ENCODE data around the gene SYCP2L. TPM values are rescaled to one million over a fixed set of nuclear protein-coding genes. Genes with fewer than 3 reads are reported as not detected.
A peak's percentile ranks its signal among the peaks of the same experiment; 100 is the strongest.

The SYCP2L gene
- total and polyA plus RNA-seq, 2 of the 4 experiments (the other 2 are of a cell fraction): 0.05 TPM; not detected in 1

GRCh38 chr6:11006061-11006460 lies 119.2 kb downstream of the SYCP2L start:
- peak overlapping the region; percentile 65 for H2BK120ac ChIP-seq (ENCODE audit: low read depth, low read length)
- H4K5ac ChIP-seq (ENCODE audit: low read depth, low read length): no peak overlapping the region
- H3K27ac ChIP-seq (ENCODE audit: insufficient read depth, low read length): peak overlapping the region; percentile 12; the same call in 1 of the 2 replicates
- peaks cover 21% of the 10 kb centered on the region for H3K4me1 ChIP-seq (ENCODE audit: control insufficient read depth, insufficient read depth, low read length)
- H3K79me1 ChIP-seq (ENCODE audit: low read depth in 1 of 2, low read length in 2 of 2): no peaks in the 10 kb centered on the region
- H3K9me1 ChIP-seq (ENCODE audit: insufficient read depth, low read length): peaks cover 13% of the 10 kb centered on the region
- no peak overlapping the region for H2AK9ac ChIP-seq (replicated peaks; ENCODE audit: low read depth, low read length, poor library complexity)
- H3K9me3 ChIP-seq (ENCODE audit: control insufficient read depth, insufficient read depth, low read length): no peaks in the 10 kb centered on the region
- dilution Hi-C loops (cut with HindIII; ENCODE audit: low sequenced_read_pairs, unreplicated experiment): no loop called here
- TF ChIP-seq USF2 (IDR thresholded peaks at IDR 0.05; ENCODE audit: low read depth, low read length) (no peak), CTCF (conservative IDR thresholded peaks at IDR 0.05; ENCODE audit: low read depth, low read length) (no peak), SMC3 (IDR thresholded peaks at IDR 0.05; ENCODE audit: low read depth, low read length) (no peak), ELK1 (IDR thresholded peaks at IDR 0.05; ENCODE audit: borderline replicate concordance, low read depth, low read length) (no peak), MXI1 (IDR thresholded peaks at IDR 0.05; ENCODE audit: borderline replicate concordance, low read depth, low read length) (no peak), BHLHE40 (IDR thresholded peaks at IDR 0.05; ENCODE audit: low read depth, low read length) (no peak), MAFK (IDR thresholded peaks at IDR 0.05; ENCODE audit: low read depth, low read length) (no peak), NFE2L2 (IDR thresholded peaks at IDR 0.05; ENCODE audit: low read depth, low read length) (no peak), FOS (IDR thresholded peaks at IDR 0.05; ENCODE audit: low read depth, low read length) (no peak), POLR2A (IDR thresholded peaks at IDR 0.05; ENCODE audit: low read depth, low read length) (no peak), RFX5 (IDR thresholded peaks at IDR 0.05; ENCODE audit: low read depth, low read length) (no peak), CEBPB (IDR thresholded peaks at IDR 0.05; ENCODE audit: low read depth, low read length) (no peak), CHD1 (IDR thresholded peaks at IDR 0.05; ENCODE audit: low read depth, low read length) (no peak), RCOR1 (IDR thresholded peaks at IDR 0.05; ENCODE audit: insufficient replicate concordance, low read length) (no peak), RAD21 (IDR thresholded peaks at IDR 0.05; ENCODE audit: low read length) (no peak), MAZ (IDR thresholded peaks at IDR 0.05; ENCODE audit: borderline replicate concordance, low read depth, low read length) (no peak)
- peak; percentile 46 for ATAC-seq (ENCODE audit: low read depth)
- 0 out of 2 replicates have a peak overlapping the region, but pooled peaks have one; percentile 1 for H3K18ac ChIP-seq (ENCODE audit: low read depth, low read length)
- no peak overlapping the region for H3K4me3 ChIP-seq (ENCODE audit: insufficient read depth, low read depth, low read length)
- no CpG with 5 or more reads among the region's 4 CpGs for WGBS, 2 experiments (ENCODE audit: extremely low coverage in 2 of 2, insufficient read length in 1 of 2)
- H4K20me1 ChIP-seq (ENCODE audit: insufficient read depth, low read length): no peaks in the 10 kb centered on the region
- no peak overlapping the region for H4K8ac ChIP-seq (ENCODE audit: low read depth in 2 of 2, low read length in 2 of 2)
- H4K91ac ChIP-seq (ENCODE audit: insufficient read depth, low read depth, low read length): no peak overlapping the region
- no peak overlapping the region for H3K4me2 ChIP-seq (ENCODE audit: low read depth, low read length)
- CTCF ChIA-PET: interaction anchor here (1.1 to 1.3 kb wide), 2 partner anchors 28 to 50 kb away, joined by 3 read pairs; no protein-coding TSS in a partner anchor
- H3K27me3 ChIP-seq (ENCODE audit: control insufficient read depth, insufficient read depth, low read length): no peaks in the 10 kb centered on the region
- no peak overlapping the region; the same call in 1 of the 2 replicates for H3K14ac ChIP-seq (replicated peaks; ENCODE audit: low read depth, low read length)
- H3K23ac ChIP-seq (ENCODE audit: low read depth, low read length): no peak overlapping the region
- no peak overlapping the region for H3K9ac ChIP-seq (ENCODE audit: low read depth, low read length)
- peak; percentile 66 for DNase-seq
- no peak overlapping the region for H2BK5ac ChIP-seq (ENCODE audit: low read depth, low read length, poor library complexity, severe bottlenecking)
- POLR2A ChIA-PET (ENCODE audit: unreplicated experiment): no interaction called here
- H3K36me3 ChIP-seq (ENCODE audit: control insufficient read depth, insufficient read depth, low read length): no peaks in the 10 kb centered on the region
- H2BK20ac ChIP-seq (ENCODE audit: low read depth, low read length): no peak overlapping the region
- H2AFZ ChIP-seq (replicated peaks; ENCODE audit: low read length, poor library complexity): no peak overlapping the region
- peak overlapping the region; percentile 31; the same call in 1 of the 2 replicates for H2AK5ac ChIP-seq (ENCODE audit: low read depth, low read length)
- intact Hi-C loops (cut with micrococcal nuclease): loop anchor here (5.0 kb wide), 1 partner anchor 36 kb away; the partner anchor contains the start of gene ELOVL2
- H3K56ac ChIP-seq (ENCODE audit: extremely low read depth, insufficient read depth, low read length): no peak overlapping the region
- peak overlapping the region; percentile 55; the same call in 1 of the 3 replicates for H2BK15ac ChIP-seq (ENCODE audit: low read depth, low read length)
- no TSS peak for BruUV-seq (replicated peaks)
- in situ Hi-C loops (cut with MboI; ENCODE audit: low sequenced_read_pairs): no loop called here
- peak overlapping the region; percentile 8; the same call in 1 of the 2 replicates for H3K4ac ChIP-seq (ENCODE audit: low read depth, low read length)

Measured in IMR-90 (cell line).